RWPE1 (cell line): Measurements from ENCODE around the gene NDEL1.

ENCODE experiments used
- CTCF ChIA-PET: fragments of 350-600 bp; sonication (Branson Sonifier 250); formaldehyde crosslinking; extraction: SDS; loops from one replicate; lab custom pipeline; 2021; lab: Yijun Ruan, JAX
- POLR2A ChIA-PET: fragments of 400-600 bp; formaldehyde crosslinking; extraction: SDS; loops from one replicate; lab custom pipeline; 2020; ENCODE audit warnings: antibody characterized with exemption; ENCODE audit not compliant: low non-redundant PET; lab: Yijun Ruan, JAX
- DNase-seq: peaks from one replicate; pipeline ENCODE4 v3.0.0; 2012; ENCODE audit warnings: low spot score
- H3K27ac ChIP-seq: fragments of 450-650 bp; 2 replicates; pipeline ENCODE4 v1.5.1; 2017
- TF ChIP-seq, protein P1 (sequence below): fragments of 450-650 bp; conservative IDR thresholded peaks from 2 replicates; pipeline ENCODE4 v1.5.1; 2017; ENCODE audit warnings: low read depth, mild to moderate bottlenecking

Gene NDEL1

DNA sequence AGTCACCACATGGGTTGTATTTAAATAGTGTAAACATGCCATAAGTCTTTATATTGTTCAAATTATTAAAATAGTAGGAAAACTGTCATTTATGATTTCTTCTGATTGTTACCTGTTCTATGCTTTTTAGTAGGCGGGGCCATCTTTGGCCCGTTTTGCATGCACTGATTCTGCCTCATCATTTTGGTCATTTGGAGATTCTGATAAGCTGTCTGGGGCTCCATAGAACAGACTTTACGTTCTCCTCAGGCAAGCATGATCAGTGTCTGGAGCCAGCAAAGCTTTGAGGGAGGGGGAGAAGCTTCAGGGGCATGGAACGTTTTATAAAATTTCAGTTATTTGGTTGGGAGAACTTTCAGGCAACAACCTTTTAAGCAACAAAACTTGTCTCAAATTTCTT, 8.8 kb downstream of the NDEL1 start:
- TF ChIP-seq, protein P1, sequence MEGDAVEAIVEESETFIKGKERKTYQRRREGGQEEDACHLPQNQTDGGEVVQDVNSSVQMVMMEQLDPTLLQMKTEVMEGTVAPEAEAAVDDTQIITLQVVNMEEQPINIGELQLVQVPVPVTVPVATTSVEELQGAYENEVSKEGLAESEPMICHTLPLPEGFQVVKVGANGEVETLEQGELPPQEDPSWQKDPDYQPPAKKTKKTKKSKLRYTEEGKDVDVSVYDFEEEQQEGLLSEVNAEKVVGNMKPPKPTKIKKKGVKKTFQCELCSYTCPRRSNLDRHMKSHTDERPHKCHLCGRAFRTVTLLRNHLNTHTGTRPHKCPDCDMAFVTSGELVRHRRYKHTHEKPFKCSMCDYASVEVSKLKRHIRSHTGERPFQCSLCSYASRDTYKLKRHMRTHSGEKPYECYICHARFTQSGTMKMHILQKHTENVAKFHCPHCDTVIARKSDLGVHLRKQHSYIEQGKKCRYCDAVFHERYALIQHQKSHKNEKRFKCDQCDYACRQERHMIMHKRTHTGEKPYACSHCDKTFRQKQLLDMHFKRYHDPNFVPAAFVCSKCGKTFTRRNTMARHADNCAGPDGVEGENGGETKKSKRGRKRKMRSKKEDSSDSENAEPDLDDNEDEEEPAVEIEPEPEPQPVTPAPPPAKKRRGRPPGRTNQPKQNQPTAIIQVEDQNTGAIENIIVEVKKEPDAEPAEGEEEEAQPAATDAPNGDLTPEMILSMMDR, result no peak
- ChIA-PET POLR2A (no interaction called here), CTCF (interaction anchor here (0.6 kb wide), 1 partner anchor 9 kb away, joined by 3 read pairs; the partner anchor contains the start of gene NDEL1)
- H3K27ac ChIP-seq, result no peak overlapping the region
- DNase-seq, result no peak

DNA sequence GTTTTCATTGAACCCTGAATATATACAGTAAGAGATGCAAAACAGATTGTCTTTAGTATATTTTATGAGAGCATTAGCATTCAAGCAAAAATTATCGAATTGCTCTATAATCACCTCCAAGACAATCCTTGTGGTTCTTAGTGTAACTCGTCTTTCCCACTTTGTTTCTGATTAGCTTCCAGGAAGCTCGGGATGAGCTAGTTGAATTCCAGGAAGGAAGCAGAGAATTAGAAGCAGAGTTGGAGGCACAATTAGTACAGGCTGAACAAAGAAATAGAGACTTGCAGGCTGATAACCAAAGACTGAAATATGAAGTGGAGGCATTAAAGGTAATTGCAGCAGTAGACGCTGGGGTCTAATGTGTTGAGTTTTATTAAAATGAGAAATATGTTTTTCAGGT, 9.9 kb downstream of the NDEL1 start:
- DNase-seq, result no peak
- ChIA-PET POLR2A (no interaction called here), CTCF (no interaction called here)
- no peak overlapping the region for H3K27ac ChIP-seq
- TF ChIP-seq, protein P1, result no peak

DNA sequence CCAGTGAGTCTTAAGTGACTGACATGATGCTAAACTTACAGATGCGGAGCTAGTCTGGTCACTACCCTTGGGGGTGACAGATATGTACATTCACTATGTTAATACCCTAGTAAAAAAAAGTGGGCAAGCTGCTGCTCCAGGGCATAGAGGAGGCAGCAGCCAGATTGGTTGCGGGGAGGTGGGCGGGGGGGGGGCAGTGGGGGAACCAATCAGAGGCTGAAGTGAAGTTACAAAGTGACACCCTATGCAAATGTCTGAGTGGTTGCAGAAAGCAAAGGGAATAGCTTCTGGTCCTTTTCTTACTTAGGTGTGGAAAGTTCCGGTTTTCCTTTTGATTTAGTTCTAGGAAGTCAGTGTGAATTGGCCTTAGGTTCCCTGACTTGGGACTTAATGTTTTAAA, 12.1 kb downstream of the NDEL1 start:
- TF ChIP-seq, protein P1, result no peak
- CTCF ChIA-PET, result no interaction called here
- H3K27ac ChIP-seq, result no peak overlapping the region
- no peak for DNase-seq
- POLR2A ChIA-PET, result no interaction called here

DNA sequence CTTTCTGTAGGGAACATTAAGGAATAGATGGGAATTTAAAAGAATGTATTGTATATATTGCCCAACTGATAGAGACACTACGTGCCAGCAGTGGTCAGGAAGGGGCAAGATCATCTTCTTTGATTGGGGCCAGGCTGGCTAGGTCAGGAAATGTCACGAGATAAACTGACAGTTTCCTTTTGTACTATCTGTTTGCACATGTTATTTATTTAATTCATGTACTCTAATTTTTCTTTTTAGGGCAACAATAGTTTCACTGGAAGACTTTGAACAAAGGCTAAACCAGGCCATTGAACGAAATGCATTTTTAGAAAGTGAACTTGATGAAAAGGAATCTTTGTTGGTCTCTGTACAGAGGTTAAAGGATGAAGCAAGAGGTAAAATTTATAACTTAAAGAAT, 12.6 kb downstream of the NDEL1 start:
- ChIA-PET POLR2A (no interaction called here), CTCF (no interaction called here)
- H3K27ac ChIP-seq, result no peak overlapping the region
- no peak for DNase-seq
- TF ChIP-seq, protein P1, result no peak

DNA sequence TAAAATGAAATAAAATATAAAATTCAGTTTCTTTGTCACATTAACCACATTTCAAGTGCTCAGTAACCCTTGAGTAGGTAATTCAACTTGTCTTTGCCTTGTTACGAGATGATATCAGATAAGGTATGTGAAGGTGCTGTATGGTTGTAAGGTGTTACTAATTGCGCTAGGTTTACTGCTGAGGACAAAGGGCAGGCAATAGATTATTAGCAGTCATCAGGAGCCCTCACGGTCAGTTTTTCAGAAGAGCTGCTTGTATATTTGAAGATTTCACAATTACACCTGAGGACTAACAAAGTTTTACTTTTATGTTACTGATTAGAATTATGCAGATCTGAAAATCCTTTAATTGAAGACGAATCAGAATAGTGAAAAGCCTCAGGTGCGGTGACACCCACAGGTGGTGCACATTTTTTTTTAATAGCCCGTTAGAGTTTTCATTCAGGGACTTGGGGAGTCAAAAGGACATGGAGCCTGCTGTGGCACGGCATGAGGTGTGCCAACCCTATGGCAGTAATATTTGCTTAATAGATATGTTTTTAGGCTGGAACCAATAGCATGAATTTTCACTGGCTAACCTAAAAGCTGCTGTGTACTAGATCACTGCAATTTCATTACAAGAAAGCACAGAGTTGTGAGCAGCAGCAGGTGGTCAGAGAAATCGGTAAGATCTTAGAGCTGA, 16.4 kb downstream of the NDEL1 start:
- no peak overlapping the region for H3K27ac ChIP-seq
- ChIA-PET POLR2A (interaction anchor here (0.6 kb wide), 1 partner anchor 1202 kb away, joined by 5 read pairs; no protein-coding TSS in a partner anchor), CTCF (no interaction called here)
- no peak for DNase-seq
- TF ChIP-seq, protein P1, result no peak

DNA sequence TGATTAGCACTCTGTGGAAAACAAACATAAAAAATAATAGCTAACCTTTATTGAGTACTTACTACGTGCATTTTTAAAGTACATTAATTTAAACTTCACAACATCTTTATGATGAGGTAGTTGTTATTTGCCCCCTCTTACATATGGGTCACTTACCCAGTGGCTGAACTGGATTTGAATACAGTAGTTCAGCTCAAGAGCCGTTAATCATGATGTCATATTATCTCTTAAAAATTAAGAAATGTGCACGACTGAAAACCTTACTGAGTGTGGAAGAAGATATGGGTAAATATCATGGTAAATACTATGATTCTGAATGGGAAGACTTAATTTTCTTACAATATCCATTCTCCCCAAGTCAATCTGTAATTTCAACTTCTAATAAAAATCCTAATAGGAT, 17.6 kb downstream of the NDEL1 start:
- TF ChIP-seq, protein P1, result no peak
- CTCF ChIA-PET, result no interaction called here
- H3K27ac ChIP-seq, result no peak overlapping the region
- POLR2A ChIA-PET, result no interaction called here
- DNase-seq, result no peak
